Chondrocyte (in vitro differentiated cells): ENCODE measurements around the gene EHMT1. TPM values are rescaled to one million over a fixed set of nuclear protein-coding genes. Genes with fewer than 3 reads are reported as not detected.

Experiments
- DNase-seq: peaks from one replicate; pipeline ENCODE4 v3.0.0; 2021; ENCODE audit warnings: mixed read lengths, low spot score
- H3K27ac Mint-ChIP-seq: one replicate; pipeline ENCODE4 v1.8.0; 2021; ENCODE audit warnings: mild to moderate bottlenecking, moderate library complexity, mixed read lengths; ENCODE audit not compliant: unreplicated experiment
- H3K27me3 Mint-ChIP-seq: 2 replicates; pipeline ENCODE4 v1.8.0; 2021; ENCODE audit warnings: low read depth, mixed read lengths
- H3K36me3 Mint-ChIP-seq: 2 replicates; pipeline ENCODE4 v1.8.0; 2021; ENCODE audit warnings: low read depth, mixed read lengths
- H3K4me1 Mint-ChIP-seq: 2 replicates; pipeline ENCODE4 v1.8.0; 2021; ENCODE audit warnings: low read depth, mild to moderate bottlenecking, mixed read lengths
- H3K4me3 Mint-ChIP-seq: one replicate; pipeline ENCODE4 v1.8.0; 2021; ENCODE audit warnings: mild to moderate bottlenecking, moderate library complexity, mixed read lengths; ENCODE audit not compliant: unreplicated experiment
- H3K9me3 Mint-ChIP-seq: 2 replicates; pipeline ENCODE4 v1.8.0; 2021; ENCODE audit warnings: low read depth, mixed read lengths
- total RNA-seq: library from RNA; stranded (reverse); gene quantifications from 3 replicates; pipeline ENCODE4 v1.2.1, GENCODE V29; 2021
- TF ChIP-seq, protein P1 (sequence below): fragments of 200-600 bp; sonication (generic); IDR thresholded peaks from 2 replicates; pipeline ENCODE4 v1.5.0; 2021; ENCODE audit warnings: antibody characterized with exemption, mild to moderate bottlenecking, moderate library complexity

Gene EHMT1
- total RNA-seq, 1 donor from 2014 or later: 61.0 TPM

- H3K36me3 Mint-ChIP-seq: peaks cover 9% of the 10 kb centered on the region
- TF ChIP-seq, protein P1, sequence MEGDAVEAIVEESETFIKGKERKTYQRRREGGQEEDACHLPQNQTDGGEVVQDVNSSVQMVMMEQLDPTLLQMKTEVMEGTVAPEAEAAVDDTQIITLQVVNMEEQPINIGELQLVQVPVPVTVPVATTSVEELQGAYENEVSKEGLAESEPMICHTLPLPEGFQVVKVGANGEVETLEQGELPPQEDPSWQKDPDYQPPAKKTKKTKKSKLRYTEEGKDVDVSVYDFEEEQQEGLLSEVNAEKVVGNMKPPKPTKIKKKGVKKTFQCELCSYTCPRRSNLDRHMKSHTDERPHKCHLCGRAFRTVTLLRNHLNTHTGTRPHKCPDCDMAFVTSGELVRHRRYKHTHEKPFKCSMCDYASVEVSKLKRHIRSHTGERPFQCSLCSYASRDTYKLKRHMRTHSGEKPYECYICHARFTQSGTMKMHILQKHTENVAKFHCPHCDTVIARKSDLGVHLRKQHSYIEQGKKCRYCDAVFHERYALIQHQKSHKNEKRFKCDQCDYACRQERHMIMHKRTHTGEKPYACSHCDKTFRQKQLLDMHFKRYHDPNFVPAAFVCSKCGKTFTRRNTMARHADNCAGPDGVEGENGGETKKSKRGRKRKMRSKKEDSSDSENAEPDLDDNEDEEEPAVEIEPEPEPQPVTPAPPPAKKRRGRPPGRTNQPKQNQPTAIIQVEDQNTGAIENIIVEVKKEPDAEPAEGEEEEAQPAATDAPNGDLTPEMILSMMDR: no peak
- no peaks in the 10 kb centered on the region for H3K27me3 Mint-ChIP-seq
- H3K4me1 Mint-ChIP-seq: no peaks in the 10 kb centered on the region
- DNase-seq: no peak
- H3K9me3 Mint-ChIP-seq: peaks cover 15% of the 10 kb centered on the region
- no peak overlapping the region for H3K27ac Mint-ChIP-seq
- no peak overlapping the region for H3K4me3 Mint-ChIP-seq
Measured at GRCh38 chr9:137853392-137853995, 234.7 kb downstream of the EHMT1 start.

- no peak for DNase-seq
- H3K9me3 Mint-ChIP-seq: peaks cover 22% of the 10 kb centered on the region
- peaks cover 2% of the 10 kb centered on the region for H3K27me3 Mint-ChIP-seq
- no peak overlapping the region for H3K27ac Mint-ChIP-seq
- TF ChIP-seq, protein P1: no peak
- H3K4me1 Mint-ChIP-seq: no peaks in the 10 kb centered on the region
- H3K36me3 Mint-ChIP-seq: peaks cover 14% of the 10 kb centered on the region
- H3K4me3 Mint-ChIP-seq: no peak overlapping the region
Measured at GRCh38 chr9:137860361-137860760, 241.6 kb downstream of the EHMT1 start.

GRCh38 chr9:137865581-137866145 is 246.9 kb downstream of the EHMT1 start:
- Mint-ChIP-seq H3K9me3 (peaks cover 15% of the 10 kb centered on the region), H3K36me3 (peaks cover 4% of the 10 kb centered on the region), H3K27ac (no peak overlapping the region), H3K4me1 (no peaks in the 10 kb centered on the region), H3K27me3 (peaks cover 2% of the 10 kb centered on the region), H3K4me3 (no peak overlapping the region)
- no peak for DNase-seq
- TF ChIP-seq, protein P1: no peak

DNA sequence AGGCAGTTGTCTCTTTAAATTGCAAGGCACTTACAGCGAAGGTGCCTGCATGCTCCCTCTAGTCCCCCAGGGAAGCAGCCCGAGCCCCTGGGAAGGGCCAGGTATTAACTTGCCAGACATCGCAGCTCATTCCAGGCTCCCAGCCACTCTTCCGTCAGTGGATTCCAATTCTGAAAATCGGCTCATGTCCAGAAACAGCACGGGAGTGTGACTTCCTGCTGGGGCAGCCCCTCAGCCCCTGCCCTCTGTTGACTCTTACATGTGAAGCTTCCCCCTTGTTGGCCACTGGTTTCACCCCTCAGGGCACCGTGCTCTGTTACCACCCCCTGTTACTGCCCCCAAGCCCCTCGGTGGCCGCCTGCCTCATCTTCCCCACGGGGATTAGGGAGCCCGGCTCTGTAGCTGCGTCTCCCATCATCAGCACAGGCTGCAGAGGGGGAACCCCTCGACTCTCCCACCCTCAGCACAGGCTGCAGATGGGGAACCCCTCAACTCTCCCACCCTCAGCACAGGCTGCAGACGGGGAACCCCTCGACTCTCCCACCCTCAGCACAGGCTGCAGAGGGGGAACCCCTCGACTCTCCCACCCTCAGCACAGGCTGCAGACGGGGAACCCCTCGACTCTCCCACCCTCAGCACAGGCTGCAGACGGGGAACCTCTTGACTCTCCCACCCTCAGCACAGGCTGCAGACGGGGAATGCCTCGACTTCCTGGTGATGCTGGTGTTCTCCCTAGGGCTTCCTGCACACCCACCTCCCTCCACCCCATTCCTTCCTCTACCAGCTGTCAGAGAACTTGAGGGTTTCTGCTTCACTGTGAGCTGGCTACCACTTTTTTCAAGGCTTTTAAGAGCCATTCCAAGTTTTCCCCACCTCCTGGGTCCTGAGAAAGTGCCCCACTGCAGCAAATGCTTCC is 247.7 kb downstream of the EHMT1 start:
- TF ChIP-seq, protein P1: no peak

GRCh38 chr9:137870432-137870831 is 251.6 kb downstream of the EHMT1 start:
- no peaks in the 10 kb centered on the region for H3K36me3 Mint-ChIP-seq
- no peak for DNase-seq
- peaks cover 16% of the 10 kb centered on the region for H3K27me3 Mint-ChIP-seq
- TF ChIP-seq, protein P1: no peak
- H3K4me1 Mint-ChIP-seq: no peaks in the 10 kb centered on the region
- no peak overlapping the region for H3K4me3 Mint-ChIP-seq
- no peak overlapping the region for H3K27ac Mint-ChIP-seq
- peaks cover 10% of the 10 kb centered on the region for H3K9me3 Mint-ChIP-seq

More for the DNA sequence above, 247.7 kb downstream of the EHMT1 start:
- peaks cover 1% of the 10 kb centered on the region for H3K36me3 Mint-ChIP-seq
- H3K4me3 Mint-ChIP-seq: no peak overlapping the region
- H3K4me1 Mint-ChIP-seq: no peaks in the 10 kb centered on the region
- no peak overlapping the region for H3K27ac Mint-ChIP-seq
- peaks cover 2% of the 10 kb centered on the region for H3K27me3 Mint-ChIP-seq
- peaks cover 10% of the 10 kb centered on the region for H3K9me3 Mint-ChIP-seq
- DNase-seq: no peak
